ENCODE results near the gene TMEM205. TPM values are rescaled to one million over a fixed set of nuclear protein-coding genes. Genes with fewer than 3 reads are reported as not detected.
"Not testable (repeated sequence)": the region's sequence is repeated elsewhere in the genome, so short reads cannot be mapped to it uniquely, and the experiment has no call there.

Gene TMEM205
- total RNA-seq, 3 donors from 2014 or later = 216 to 286 (median 243) TPM

GRCh38 chr19:11342429-11342828 is 3.6 kb downstream of the TMEM205 start:
- no peaks in the 10 kb centered on the region for H3K36me3 ChIP-seq
- TF ChIP-seq CTCF (IDR thresholded peaks at IDR 0.05) (no peak), POLR2A (IDR thresholded peaks at IDR 0.05) (no peak)
- intact Hi-C loops (cut with DNase I; ENCODE audit: low total_unique reads) = no loop called here
- no peaks in the 10 kb centered on the region for H3K9me3 ChIP-seq
- no peak overlapping the region for H3K4me3 ChIP-seq
- H3K27me3 ChIP-seq = no peaks in the 10 kb centered on the region
- peaks cover 0 to 13% of the 10 kb centered on the region in 2 donors for H3K4me1 ChIP-seq
- no peak overlapping the region for H3K27ac ChIP-seq
- DNase-seq (ENCODE audit: low spot score in 2 of 2) = no peak

- Histone ChIP-seq H3K27ac (peak overlapping the region; percentile 49 to 68), H3K4me3 (peak overlapping the region in 2 of 3 donors; percentile 87 to 96)
- H3K27me3 ChIP-seq; H3K36me3 ChIP-seq; H3K9me3 ChIP-seq; DNase-seq (ENCODE audit: low spot score in 2 of 2); H3K4me1 ChIP-seq; intact Hi-C loops (cut with DNase I; ENCODE audit: low total_unique reads): not testable (repeated sequence)
These were observed 6.0 kb downstream of the TMEM205 start for GRCh38 chr19:11340099-11340467.

DNA sequence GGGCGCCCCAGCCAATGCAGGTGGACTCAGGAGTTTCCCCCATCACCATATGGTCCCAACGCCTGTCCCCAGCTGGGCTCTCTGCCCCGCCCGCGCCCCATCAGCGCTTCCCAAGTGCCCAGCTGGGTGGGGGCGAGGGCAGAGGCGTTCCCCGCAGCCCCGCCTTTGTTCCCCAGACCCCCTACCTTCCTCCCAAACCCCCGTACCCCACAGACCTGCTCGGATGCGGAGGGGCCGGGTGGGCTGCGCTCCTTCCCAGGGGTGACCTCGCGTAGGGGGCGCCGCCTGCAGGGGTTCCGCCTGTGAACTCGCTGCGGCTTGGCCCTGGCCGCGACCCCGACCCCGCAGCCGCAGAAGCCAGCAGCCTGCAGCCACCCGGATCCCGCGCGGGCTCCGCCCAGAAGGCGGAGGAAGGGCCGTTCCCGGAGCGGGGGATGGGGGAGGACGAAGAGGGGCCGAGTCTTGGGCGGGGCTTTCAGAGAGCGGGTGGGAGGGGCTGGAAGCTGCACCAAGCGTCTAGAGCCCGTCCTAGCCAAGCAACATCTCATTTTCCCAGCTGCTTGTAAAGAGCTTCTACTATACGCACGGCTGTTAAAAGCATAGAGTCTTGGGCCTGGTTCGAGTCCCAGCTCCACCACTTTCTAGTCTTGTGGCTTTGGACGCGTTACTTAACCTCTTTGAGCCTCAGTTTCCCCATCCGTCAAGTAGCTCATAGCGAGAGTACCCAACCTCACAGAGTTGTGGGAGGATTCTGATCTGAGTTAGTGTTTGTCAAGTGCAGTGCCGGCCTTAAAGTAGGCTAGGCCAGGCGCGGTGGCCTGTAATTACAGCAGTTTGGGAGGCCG is 6.6 kb downstream of the TMEM205 start, which contains the start of gene RAB3D:
RAB3D (minus strand) TSS at position 404 of the 845 bp plus-strand sequence. CDS start 2,258 bp downstream, outside the sequence.
- intact Hi-C loops (cut with DNase I; ENCODE audit: low total_unique reads) = no loop called here
- Histone ChIP-seq H3K27ac (peak within 1 kb of the TSS; percentile 68 to 90), H3K27me3 (no peaks in the 10 kb centered on the region), H3K36me3 (no peaks in the 10 kb centered on the region), H3K9me3 (no peaks in the 10 kb centered on the region), H3K4me3 (peak within 1 kb of the TSS; percentile 84 to 96 (median 87)), H3K4me1 (peaks cover 0 to 4% of the 10 kb centered on the region in 2 donors)
- TF ChIP-seq POLR2AphosphoS5 (IDR thresholded peaks at IDR 0.05) = peak; percentile 39 to 51 (median 51)
- TF ChIP-seq CTCF (IDR thresholded peaks at IDR 0.05) = no peak
- peak; percentile 38 for TF ChIP-seq POLR2A (IDR thresholded peaks at IDR 0.05)
- DNase-seq (ENCODE audit: low spot score in 2 of 2) = peak; percentile 83 to 91

DNA sequence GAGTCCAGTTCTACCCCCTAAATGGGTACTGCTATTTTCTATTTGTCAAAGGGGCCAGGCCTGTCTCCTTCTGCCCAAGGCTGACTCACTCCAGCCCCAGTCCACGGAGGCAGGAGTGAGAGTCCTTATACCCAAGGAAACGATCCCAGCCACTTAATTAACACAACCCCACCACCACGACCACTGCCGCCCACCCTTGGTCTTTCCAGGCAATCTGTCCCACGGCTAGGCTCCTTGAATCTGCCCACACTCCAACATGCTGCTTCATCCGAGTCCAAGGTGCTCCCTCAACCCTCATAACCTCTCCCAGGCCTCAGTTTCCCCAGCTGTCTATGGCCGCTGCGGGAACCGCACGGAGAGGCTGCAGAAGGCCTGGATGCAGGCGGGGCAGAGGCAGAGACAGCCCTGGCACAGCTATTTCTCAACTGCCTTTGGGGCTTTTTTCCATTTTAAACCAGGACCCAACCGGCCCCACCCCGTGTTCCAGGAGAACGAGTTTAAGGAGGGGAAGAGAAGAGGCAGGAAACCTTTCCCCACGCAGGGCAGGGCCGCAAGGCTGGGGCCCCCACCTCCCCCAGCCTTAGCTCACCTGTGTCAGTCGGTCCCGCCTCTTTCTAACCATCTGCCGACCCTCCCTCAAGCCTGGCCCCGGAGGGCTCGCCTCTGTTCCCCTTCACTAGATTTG is 7.4 kb downstream of the TMEM205 start:
- Histone ChIP-seq H3K9me3 (no peaks in the 10 kb centered on the region), H3K4me1 (no peaks in the 10 kb centered on the region), H3K27me3 (no peaks in the 10 kb centered on the region), H3K4me3 (peak overlapping the region; percentile 84 to 96 (median 87)), H3K27ac (peak overlapping the region; percentile 68 to 90), H3K36me3 (no peaks in the 10 kb centered on the region)
- DNase-seq (ENCODE audit: low spot score in 2 of 2) = no peak
- intact Hi-C loops (cut with DNase I; ENCODE audit: low total_unique reads) = no loop called here
- TF ChIP-seq CTCF (IDR thresholded peaks at IDR 0.05) = no peak
- no peak for TF ChIP-seq POLR2AphosphoS5 (IDR thresholded peaks at IDR 0.05)
- TF ChIP-seq POLR2A (IDR thresholded peaks at IDR 0.05) = no peak

DNA sequence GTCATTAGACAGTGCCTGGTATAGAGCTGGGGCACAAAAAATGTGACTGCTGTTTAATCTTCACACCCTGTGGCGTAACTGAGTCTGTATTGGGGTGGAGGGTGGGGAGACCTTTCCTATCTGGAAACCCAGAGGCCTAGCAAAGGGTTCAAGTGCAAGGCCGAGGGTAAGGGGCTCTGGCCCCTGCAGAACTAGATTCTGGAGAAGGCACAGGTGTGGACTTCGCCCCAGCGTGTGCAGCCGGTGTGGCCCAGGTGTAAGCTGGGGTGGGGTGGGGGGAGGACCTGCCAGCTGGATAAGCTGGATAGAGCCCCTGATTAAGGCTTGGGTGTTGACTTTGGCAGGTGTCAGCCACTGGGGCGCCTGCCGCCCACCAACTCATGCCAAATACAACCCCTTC is 7.9 kb downstream of the TMEM205 start:
- peak overlapping the region; percentile 68 to 90 for H3K27ac ChIP-seq
- no peaks in the 10 kb centered on the region for H3K9me3 ChIP-seq
- TF ChIP-seq POLR2A (IDR thresholded peaks at IDR 0.05) (no peak), POLR2AphosphoS5 (IDR thresholded peaks at IDR 0.05) (no peak), CTCF (IDR thresholded peaks at IDR 0.05) (no peak)
- no peaks in the 10 kb centered on the region for H3K36me3 ChIP-seq
- DNase-seq (ENCODE audit: low spot score in 2 of 2) = no peak
- no peaks in the 10 kb centered on the region for H3K4me1 ChIP-seq
- peak overlapping the region in 2 of 3 donors; percentile 87 to 96 for H3K4me3 ChIP-seq
- H3K27me3 ChIP-seq = no peaks in the 10 kb centered on the region
- intact Hi-C loops (cut with DNase I; ENCODE audit: low total_unique reads) = no loop called here
